HG02938 (cell line): ENCODE data around the gene ASF1B.

Experiments used
- ATAC-seq: cut with Tn5 transposase; IDR thresholded peaks from one replicate; pipeline ENCODE4 v1.9.1; 2021; ENCODE audit warnings: mild to moderate bottlenecking, moderate library complexity; ENCODE audit not compliant: unreplicated experiment

Gene ASF1B

GRCh38 chr19:14111486-14111885, 24.9 kb downstream of the ASF1B start:
- ATAC-seq: no peak

GRCh38 chr19:14110650-14111049, 25.7 kb downstream of the ASF1B start:
- ATAC-seq: no peak

GRCh38 chr19:14107581-14108461, 28.6 kb downstream of the ASF1B start:
- ATAC-seq: no peak

- ATAC-seq: no peak
Measured at GRCh38 chr19:14106840-14107239, 29.5 kb downstream of the ASF1B start.

- no peak for ATAC-seq
Measured at GRCh38 chr19:14105680-14106079, 30.7 kb downstream of the ASF1B start.

- ATAC-seq: no peak
Measured at GRCh38 chr19:14103310-14103709, 33.1 kb downstream of the ASF1B start.

GRCh38 chr19:14102756-14103155, 33.6 kb downstream of the ASF1B start:
- ATAC-seq: no peak

- ATAC-seq: no peak
Measured at GRCh38 chr19:14102102-14102696, 34.2 kb downstream of the ASF1B start.

- ATAC-seq: no peak
Measured at GRCh38 chr19:14101003-14101545, 35.3 kb downstream of the ASF1B start.

GRCh38 chr19:14097532-14098151, 38.7 kb downstream of the ASF1B start:
- no peak for ATAC-seq

GRCh38 chr19:14096272-14096992, 40.0 kb downstream of the ASF1B start:
- no peak for ATAC-seq

GRCh38 chr19:14094854-14095253, 41.5 kb downstream of the ASF1B start:
- no peak for ATAC-seq

GRCh38 chr19:14093117-14093823, 43.1 kb downstream of the ASF1B start:
- ATAC-seq: no peak

GRCh38 chr19:14091813-14092462, 44.5 kb downstream of the ASF1B start:
- peak; percentile 22 for ATAC-seq

GRCh38 chr19:14091081-14091812, 45.1 kb downstream of the ASF1B start:
- peak; percentile 47 for ATAC-seq

GRCh38 chr19:14090509-14091080, 45.8 kb downstream of the ASF1B start, which contains the start of gene SAMD1:
Gene SAMD1, minus strand, starts transcription at chr19:14090751.
- ATAC-seq: peak; percentile 25

GRCh38 chr19:14089662-14090508, 46.5 kb downstream of the ASF1B start:
- ATAC-seq: no peak

- no peak for ATAC-seq
Measured at GRCh38 chr19:14089412-14089661, 47.1 kb downstream of the ASF1B start.
